K562 (cell line): ENCODE data around the gene GYG1. TPM values are rescaled to one million over a fixed set of nuclear protein-coding genes. Genes with fewer than 3 reads are reported as not detected.

ENCODE experiments used
- ATAC-seq: fragments of 200-7000 bp; cut with Tn5 transposase; 3 replicates; pipeline ENCODE4 v1.9.1; 2020; ENCODE audit warnings: moderate library complexity
- BruUV-seq: library from RNA; stranded (reverse); fragments of 400-500 nt; replicated peaks from 2 replicates; lab custom pipeline; 2021; lab: Mats Ljungman, UMichigan
- CTCF ChIA-PET: fragments of 300-600 bp; formaldehyde crosslinking; extraction: SDS; loops from one replicate; lab custom pipeline; 2021; ENCODE audit warnings: low intra/inter-chr PET ratio; lab: Yijun Ruan, JAX
- POLR2A ChIA-PET: fragments of 300-600, 350-650 bp; sonication (Branson Sonifier 250); formaldehyde crosslinking; extraction: SDS; loops from one replicate; lab custom pipeline; 2021; ENCODE audit warnings: antibody characterized with exemption, inconsistent platforms; lab: Yijun Ruan, JAX
- DNase-seq, 4 experiments: peaks; one replicate each; pipeline versions ENCODE4 v3.0.0 to v3.0.0-alpha.2; 2011 to 2018; ENCODE audit warnings: low spot score in 3 of 4, mixed read lengths in 3 of 4; ENCODE audit errors: extremely low read depth in 1 of 4
- FAIRE-seq: peaks from 2 replicates; lab custom pipeline; 2011; peaks lifted over from hg19 to GRCh38; lab: Jason Lieb, UNC
- H2AFZ ChIP-seq: 2 replicates; pipeline ENCODE4 v1.6.0; 2011; ENCODE audit warnings: low read depth, low read length, control low read depth, inconsistent platforms
- H3K27ac ChIP-seq: fragments of 200-600 bp; 3 replicates; pipeline ENCODE4 v1.8.0; 2011; ENCODE audit warnings: low read depth, mild to moderate bottlenecking, control low read depth, inconsistent platforms, low read length, moderate library complexity, mixed read lengths; ENCODE audit errors: extremely low read depth
- H3K27me3 ChIP-seq, 2 experiments: fragments of 300-600 bp in 1 of 2; 2 replicates in 1 of 2; 3 replicates in 1 of 2; pipeline versions ENCODE4 v1.6.0 to v1.8.0; 2011; ENCODE audit warnings: inconsistent platforms in 2 of 2, low read length in 2 of 2, mild to moderate bottlenecking in 1 of 2, mixed read lengths in 1 of 2, moderate library complexity in 1 of 2; ENCODE audit not compliant: control insufficient read depth in 2 of 2, insufficient read depth in 2 of 2
- H3K36me3 ChIP-seq: fragments of 300-600 bp; 3 replicates; pipeline ENCODE4 v1.8.0; 2011; ENCODE audit warnings: mild to moderate bottlenecking, low read length, inconsistent platforms; ENCODE audit not compliant: control insufficient read depth, insufficient read depth
- H3K4me1 ChIP-seq, 2 experiments: fragments of 200-600 bp in 1 of 2; replicated peaks in 1 of 2; 2 replicates in 1 of 2; 3 replicates in 1 of 2; pipeline versions ENCODE4 v1.5.1 to v1.8.0; 2011; ENCODE audit warnings: inconsistent platforms in 2 of 2, low read length in 2 of 2, mild to moderate bottlenecking in 1 of 2, mixed read lengths in 1 of 2, moderate library complexity in 1 of 2; ENCODE audit not compliant: control insufficient read depth in 2 of 2, insufficient read depth in 2 of 2
- H3K4me2 ChIP-seq: 2 replicates; pipeline ENCODE4 v1.6.1; 2011; ENCODE audit warnings: low read length, control low read depth, inconsistent platforms, mixed read lengths; ENCODE audit not compliant: insufficient read depth
- H3K4me3 ChIP-seq: fragments of 200-600 bp; sonication (generic), shearing (Covaris generic); 2 replicates; pipeline ENCODE4 v1.5.1; 2016; ENCODE audit warnings: control low read depth, inconsistent platforms
- H3K79me2 ChIP-seq: fragments of 200-600 bp; 3 replicates; pipeline ENCODE4 v1.8.0; 2011; ENCODE audit warnings: low read length, inconsistent platforms; ENCODE audit not compliant: control insufficient read depth, insufficient read depth
- H3K9ac ChIP-seq, 2 experiments: 2 replicates each; pipeline versions ENCODE4 v1.6.0 to v1.6.1; 2011; ENCODE audit warnings: low read depth in 2 of 2, low read length in 2 of 2, control low read depth in 1 of 2, inconsistent platforms in 1 of 2, mild to moderate bottlenecking in 1 of 2, mixed read lengths in 1 of 2; ENCODE audit not compliant: insufficient read depth in 1 of 2
- H3K9me1 ChIP-seq: one replicate; pipeline ENCODE4 v1.6.0; 2011; ENCODE audit warnings: inconsistent platforms, mild to moderate bottlenecking, low read length, moderate library complexity; ENCODE audit not compliant: control insufficient read depth, insufficient read depth
- H3K9me3 ChIP-seq: replicated peaks from 2 replicates; pipeline ENCODE4 v1.5.1; 2011; ENCODE audit warnings: low read depth, low read length, inconsistent platforms; ENCODE audit not compliant: control insufficient read depth, insufficient read depth
- H4K20me1 ChIP-seq: replicated peaks from 2 replicates; pipeline ENCODE4 v1.6.1; 2011; ENCODE audit warnings: low read length, inconsistent platforms, mixed read lengths; ENCODE audit not compliant: control insufficient read depth, insufficient read depth
- CSDE1 ChIP-seq, 2 experiments: fragments of 450-650 bp; IDR thresholded peaks; 2 replicates each; pipeline ENCODE4 v1.6.1; 2016; ENCODE audit warnings: mild to moderate bottlenecking in 1 of 2
- HDAC8 ChIP-seq: fragments of 450-650 bp; IDR thresholded peaks from 2 replicates; pipeline ENCODE4 v1.6.1; 2016; ENCODE audit warnings: mild to moderate bottlenecking, missing genetic modification characterization, moderate library complexity, missing compliant biosample characterization
- HIVEP1 ChIP-seq: fragments of 250-450 bp; sonication (Bioruptor Pico); IDR thresholded peaks from 2 replicates; pipeline ENCODE4 v1.4.0; 2020; ENCODE audit warnings: mild to moderate bottlenecking
- ID3 ChIP-seq, 2 experiments: fragments of 250-450 bp in 1 of 2; fragments of 450-650 bp in 1 of 2; sonication (Bioruptor Pico) in 1 of 2; IDR thresholded peaks; 2 replicates each; pipeline versions ENCODE4 v1.6.1 to v1.8.0; 2016 to 2021; ENCODE audit warnings: mild to moderate bottlenecking in 2 of 2, moderate library complexity in 2 of 2, missing compliant biosample characterization in 1 of 2, missing genetic modification characterization in 1 of 2
- KDM5B ChIP-seq: fragments of 200-600 bp; sonication (generic); IDR thresholded peaks from 2 replicates; pipeline ENCODE4 v1.6.1; 2012; ENCODE audit warnings: low read depth, mild to moderate bottlenecking, moderate library complexity, low read length, control low read depth, inconsistent platforms; ENCODE audit not compliant: insufficient replicate concordance
- KLF16 ChIP-seq: IDR thresholded peaks from 2 replicates; pipeline ENCODE4 v1.6.1; 2016; ENCODE audit warnings: antibody characterized with exemption
- PCBP1 ChIP-seq: fragments of 200-400 bp; formaldehyde crosslinking; IDR thresholded peaks from 2 replicates; pipeline ENCODE4 v1.6.1; 2018; ENCODE audit warnings: mild to moderate bottlenecking, low read depth, low read length; ENCODE audit not compliant: poor library complexity, severe bottlenecking
- RBFOX2 ChIP-seq: fragments of 200-400 bp; formaldehyde crosslinking; IDR thresholded peaks from 2 replicates; pipeline ENCODE4 v1.6.1; 2017; ENCODE audit warnings: low read depth, mild to moderate bottlenecking, low read length, moderate library complexity
- ZBTB11 ChIP-seq, 3 experiments: fragments of 200-800 bp in 1 of 3; fragments of 250-450 bp in 1 of 3; fragments of 450-650 bp in 1 of 3; sonication (Bioruptor Pico) in 1 of 3; sonication (Bioruptor generic) in 1 of 3; formaldehyde crosslinking in 1 of 3; IDR thresholded peaks; 2 replicates each; pipeline versions ENCODE4 v1.6.1 to v1.8.0; 2016 to 2022; ENCODE audit warnings: mild to moderate bottlenecking in 2 of 3, missing genetic modification characterization in 2 of 3, missing compliant biosample characterization in 1 of 3, moderate library complexity in 1 of 3
- ZFPM2 ChIP-seq: fragments of 250-450 bp; sonication (Bioruptor Pico); IDR thresholded peaks from 2 replicates; pipeline ENCODE4 v1.5.1; 2022; ENCODE audit warnings: mild to moderate bottlenecking
- ZNF143 ChIP-seq: sonication (generic); formaldehyde crosslinking; IDR thresholded peaks from 2 replicates; pipeline ENCODE4 v1.9.0; 2022; ENCODE audit warnings: mild to moderate bottlenecking, missing genetic modification reagents
- ZNF146 ChIP-seq: IDR thresholded peaks from one replicate; pipeline ENCODE4 v1.6.1; 2018; ENCODE audit warnings: missing compliant biosample characterization; ENCODE audit not compliant: unreplicated experiment
- ZNF764 ChIP-seq: fragments of 250-450 bp; sonication (Bioruptor Pico); IDR thresholded peaks from 2 replicates; pipeline ENCODE4 v1.4.0; 2020; ENCODE audit warnings: low read depth, mild to moderate bottlenecking, moderate library complexity
- ZNF785 ChIP-seq: fragments of 250-450 bp; sonication (Bioruptor Pico); IDR thresholded peaks from 2 replicates; pipeline ENCODE4 v1.4.0; 2020; ENCODE audit warnings: mild to moderate bottlenecking
- WGBS: fragments of 100-300 bp; shearing (Covaris generic); methylation state at CpG from one replicate; pipeline ENCODE4 v1.1.6; 2016; ENCODE audit warnings: low coverage, mixed read lengths; ENCODE audit not compliant: insufficient coverage; ENCODE audit errors: missing lambda C conversion rate; 5-methylcytosine and 5-hydroxymethylcytosine counted together
- in situ Hi-C: fragments of 300-500 bp; cut with MboI; formaldehyde crosslinking; loops from 4 replicates; pipeline ENCODE4 v1.15.0; 2018; ENCODE audit warnings: inconsistent platforms, mixed read lengths
- intact Hi-C: fragments of 100-400 bp; cut with micrococcal nuclease; formaldehyde crosslinking; loops from 2 replicates; pipeline ENCODE4 v1.14.2; 2022
- polyA plus RNA-seq, 8 experiments: library from polyadenylated mRNA; depleted of rRNA in 4 of 8; stranded (reverse) in 5 of 8; unstranded in 3 of 8; fragments of >200 nt; fragmentation: Nextera tagmentation in 2 of 8; fragmentation: Illumina TruSeq in 1 of 8; extraction: Ambion mirVana in 2 of 8; extraction: Trizol in 1 of 8; gene quantifications; 2 replicates each; pipeline versions ENCODE4 v1.2.1 to v1.2.3, GENCODE V29; 2011 to 2014; ENCODE audit warnings: inconsistent platforms in 1 of 8, missing spikeins in 1 of 8
- total RNA-seq, 7 experiments: library from RNA; depleted of rRNA in 6 of 7; stranded (reverse); fragments of >200 nt in 6 of 7; fragmentation: Illumina TruSeq in 2 of 7; extraction: Trizol in 2 of 7; gene quantifications; 2 replicates each; pipeline versions ENCODE4 v1.2.1 to v1.2.3, GENCODE V29; 2011 to 2021; ENCODE audit warnings: low replicate concordance in 1 of 7
- TF ChIP-seq, protein P1 (sequence below): sonication (generic); formaldehyde crosslinking; IDR thresholded peaks from 2 replicates; pipeline ENCODE4 v1.8.0; 2022; ENCODE audit warnings: missing genetic modification reagents, mild to moderate bottlenecking, borderline replicate concordance
- TF ChIP-seq, protein P2 (sequence below): fragments of 200-800 bp; sonication (Bioruptor generic); IDR thresholded peaks from 2 replicates; pipeline ENCODE4 v1.6.1; 2017; ENCODE audit warnings: missing genetic modification characterization, missing compliant biosample characterization

Gene GYG1
- total and polyA plus RNA-seq, 9 of the 15 experiments (the other 6 are each of a cell fraction or from before 2014, with no cell fraction given) = 14.6 to 38.4 (median 24.6) TPM

DNA sequence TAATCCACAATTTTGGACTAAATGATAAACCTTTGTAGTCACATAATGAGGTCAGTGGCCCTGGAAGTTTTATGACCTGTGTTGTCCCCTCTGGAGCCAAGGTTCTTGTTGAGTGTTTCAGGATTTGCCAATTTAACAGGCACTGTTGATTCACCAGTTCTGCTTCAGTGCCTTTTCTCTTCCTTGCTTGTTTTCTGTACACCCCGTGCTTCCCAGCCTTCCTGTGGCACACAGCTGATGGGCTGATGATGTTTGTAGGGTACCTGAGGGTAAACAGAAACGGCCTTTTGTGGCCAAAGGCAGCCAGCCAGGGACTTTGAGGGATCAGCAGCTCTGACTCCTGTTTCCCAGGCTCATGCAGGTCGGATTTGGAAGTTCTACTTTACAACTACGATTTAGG, 13.3 kb downstream of the GYG1 start (continued):
- no peak for TF ChIP-seq ZNF785
- no peak for TF ChIP-seq KDM5B
- no peak for TF ChIP-seq ID3 (CRISPR knock-in tag; IDR thresholded peaks at IDR 0.05)
- no peak for TF ChIP-seq ID3 (tag; IDR thresholded peaks at IDR 0.05)
- no peak for TF ChIP-seq ZNF764
- TF ChIP-seq HIVEP1 = no peak
- TF ChIP-seq, protein P1, sequence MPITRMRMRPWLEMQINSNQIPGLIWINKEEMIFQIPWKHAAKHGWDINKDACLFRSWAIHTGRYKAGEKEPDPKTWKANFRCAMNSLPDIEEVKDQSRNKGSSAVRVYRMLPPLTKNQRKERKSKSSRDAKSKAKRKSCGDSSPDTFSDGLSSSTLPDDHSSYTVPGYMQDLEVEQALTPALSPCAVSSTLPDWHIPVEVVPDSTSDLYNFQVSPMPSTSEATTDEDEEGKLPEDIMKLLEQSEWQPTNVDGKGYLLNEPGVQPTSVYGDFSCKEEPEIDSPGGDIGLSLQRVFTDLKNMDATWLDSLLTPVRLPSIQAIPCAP (CRISPR knock-in tag) = no peak
- TF ChIP-seq HDAC8 = no peak
- TF ChIP-seq KLF16 = no peak
- no peak for TF ChIP-seq RBFOX2

DNA sequence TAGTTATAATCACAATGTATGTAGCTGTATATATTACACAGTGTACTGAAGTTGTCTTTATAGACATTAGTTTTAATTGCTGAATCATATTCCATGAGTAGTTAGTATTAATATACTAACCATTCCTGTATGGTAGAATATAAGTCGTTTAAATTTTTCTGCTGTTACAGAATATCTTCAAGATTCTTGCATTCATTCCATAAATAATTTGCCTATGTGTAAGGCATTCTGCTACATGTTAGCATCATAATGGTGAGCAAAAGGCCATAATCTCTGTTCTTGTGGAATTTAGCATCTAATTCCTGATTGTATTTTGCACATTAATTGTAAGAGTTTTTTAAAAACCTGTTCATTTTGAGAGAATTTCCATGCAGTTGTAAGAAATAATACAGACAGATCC, 14.1 kb downstream of the GYG1 start:
- in situ Hi-C loops (no loop called here), intact Hi-C loops (no loop called here)
- Histone ChIP-seq H3K9ac (no peak overlapping the region), H3K4me2 (no peak overlapping the region), H3K9me1 (no peaks in the 10 kb centered on the region), H3K27ac (no peak overlapping the region), H3K36me3 (peaks cover 17% of the 10 kb centered on the region), H3K27me3 (no peaks in the 10 kb centered on the region), H2AFZ (no peak overlapping the region), H3K4me3 (no peak overlapping the region), H3K4me1 (no peaks in the 10 kb centered on the region), H3K79me2 (no peaks in the 10 kb centered on the region), H4K20me1 (no peaks in the 10 kb centered on the region), H3K9me3 (no peaks in the 10 kb centered on the region)
- no peak for FAIRE-seq
- no peak for ATAC-seq
- no peak for DNase-seq
- no TSS peak for BruUV-seq
- WGBS = 24% methylated on average over 1 of the region's 1 CpG
- POLR2A ChIA-PET = interaction anchor here (1.3 kb wide), 1 partner anchor 14 kb away, joined by 3 read pairs; the partner anchor contains the start of gene GYG1
- CTCF ChIA-PET = no interaction called here
- TF ChIP-seq ZFPM2 (CRISPR knock-in tag) (no peak), ZBTB11 (CRISPR knock-in tag; IDR thresholded peaks at IDR 0.05) (no peak), CSDE1 (IDR thresholded peaks at IDR 0.05) (no peak), ZNF143 (no peak), PCBP1 (no peak), ZNF146 (CRISPR knock-in tag) (no peak)
- TF ChIP-seq, protein P2, sequence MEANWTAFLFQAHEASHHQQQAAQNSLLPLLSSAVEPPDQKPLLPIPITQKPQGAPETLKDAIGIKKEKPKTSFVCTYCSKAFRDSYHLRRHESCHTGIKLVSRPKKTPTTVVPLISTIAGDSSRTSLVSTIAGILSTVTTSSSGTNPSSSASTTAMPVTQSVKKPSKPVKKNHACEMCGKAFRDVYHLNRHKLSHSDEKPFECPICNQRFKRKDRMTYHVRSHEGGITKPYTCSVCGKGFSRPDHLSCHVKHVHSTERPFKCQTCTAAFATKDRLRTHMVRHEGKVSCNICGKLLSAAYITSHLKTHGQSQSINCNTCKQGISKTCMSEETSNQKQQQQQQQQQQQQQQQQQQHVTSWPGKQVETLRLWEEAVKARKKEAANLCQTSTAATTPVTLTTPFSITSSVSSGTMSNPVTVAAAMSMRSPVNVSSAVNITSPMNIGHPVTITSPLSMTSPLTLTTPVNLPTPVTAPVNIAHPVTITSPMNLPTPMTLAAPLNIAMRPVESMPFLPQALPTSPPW (CRISPR knock-in tag) = no peak
